Endothelial cell of umbilical vein (primary cell): ENCODE data around the gene RBM25.

ENCODE experiments used
- EZH2 ChIP-seq: IDR thresholded peaks from 2 replicates; pipeline ENCODE4 v1.6.1; 2012; ENCODE audit warnings: borderline replicate concordance, low read depth, mild to moderate bottlenecking, moderate library complexity, low read length, inconsistent platforms; ENCODE audit not compliant: severe bottlenecking
- FOS ChIP-seq: IDR thresholded peaks from 2 replicates; pipeline ENCODE4 v1.6.1; 2011; ENCODE audit warnings: mild to moderate bottlenecking, low read length, moderate library complexity, borderline replicate concordance; ENCODE audit not compliant: insufficient read depth
- GATA2 ChIP-seq: IDR thresholded peaks from 2 replicates; pipeline ENCODE4 v1.7.0; 2011; ENCODE audit warnings: low read depth, mild to moderate bottlenecking, moderate library complexity, mixed read lengths, low read length; ENCODE audit not compliant: insufficient read length, insufficient read depth
- JUN ChIP-seq: IDR thresholded peaks from 2 replicates; pipeline ENCODE4 v1.6.1; 2011; ENCODE audit warnings: borderline replicate concordance, low read depth; ENCODE audit not compliant: insufficient read length, insufficient read depth
- MAX ChIP-seq: IDR thresholded peaks from 2 replicates; pipeline ENCODE4 v1.6.1; 2011; ENCODE audit not compliant: insufficient read depth, insufficient read length
- MYC ChIP-seq: IDR thresholded peaks from one replicate; pipeline ENCODE4 v1.6.1; 2011; ENCODE audit warnings: mild to moderate bottlenecking, low read depth, low read length
- POLR2A ChIP-seq: IDR thresholded peaks from 2 replicates; pipeline ENCODE4 v1.6.1; 2012; ENCODE audit warnings: low read depth, mild to moderate bottlenecking, control low read depth, low read length
- POLR2AphosphoS5 ChIP-seq: IDR thresholded peaks from 2 replicates; pipeline ENCODE4 v1.6.1; 2012; ENCODE audit warnings: low read depth, mild to moderate bottlenecking, control low read depth, low read length, moderate library complexity; ENCODE audit not compliant: insufficient read depth
- TF ChIP-seq, protein P1 (sequence below), 2 donors: IDR thresholded peaks; 1 replicate in 1 of 2; 2 replicates in 1 of 2; pipeline ENCODE4 v1.5.1; 2011; ENCODE audit warnings: low read length in 2 of 2, mild to moderate bottlenecking in 2 of 2, moderate library complexity in 2 of 2, control low read depth in 1 of 2, inconsistent platforms in 1 of 2, low read depth in 1 of 2; ENCODE audit not compliant: insufficient read depth in 1 of 2; ENCODE audit errors: extremely low read depth in 1 of 2

GRCh38 chr14:73153272-73153671 is 94.9 kb downstream of the RBM25 start:
- TF ChIP-seq EZH2 (no peak), POLR2A (no peak), MAX (no peak), POLR2AphosphoS5 (no peak), GATA2 (no peak), FOS (no peak), JUN (no peak), MYC (no peak)
- TF ChIP-seq, protein P1, sequence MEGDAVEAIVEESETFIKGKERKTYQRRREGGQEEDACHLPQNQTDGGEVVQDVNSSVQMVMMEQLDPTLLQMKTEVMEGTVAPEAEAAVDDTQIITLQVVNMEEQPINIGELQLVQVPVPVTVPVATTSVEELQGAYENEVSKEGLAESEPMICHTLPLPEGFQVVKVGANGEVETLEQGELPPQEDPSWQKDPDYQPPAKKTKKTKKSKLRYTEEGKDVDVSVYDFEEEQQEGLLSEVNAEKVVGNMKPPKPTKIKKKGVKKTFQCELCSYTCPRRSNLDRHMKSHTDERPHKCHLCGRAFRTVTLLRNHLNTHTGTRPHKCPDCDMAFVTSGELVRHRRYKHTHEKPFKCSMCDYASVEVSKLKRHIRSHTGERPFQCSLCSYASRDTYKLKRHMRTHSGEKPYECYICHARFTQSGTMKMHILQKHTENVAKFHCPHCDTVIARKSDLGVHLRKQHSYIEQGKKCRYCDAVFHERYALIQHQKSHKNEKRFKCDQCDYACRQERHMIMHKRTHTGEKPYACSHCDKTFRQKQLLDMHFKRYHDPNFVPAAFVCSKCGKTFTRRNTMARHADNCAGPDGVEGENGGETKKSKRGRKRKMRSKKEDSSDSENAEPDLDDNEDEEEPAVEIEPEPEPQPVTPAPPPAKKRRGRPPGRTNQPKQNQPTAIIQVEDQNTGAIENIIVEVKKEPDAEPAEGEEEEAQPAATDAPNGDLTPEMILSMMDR (IDR thresholded peaks at IDR 0.05; ENCODE audit: extremely low read depth in 1 of 2, insufficient read depth in 1 of 2, low read depth in 1 of 2, low read length in 2 of 2): no peak
